ENCODE results near the gene HYAL2.

DNA sequence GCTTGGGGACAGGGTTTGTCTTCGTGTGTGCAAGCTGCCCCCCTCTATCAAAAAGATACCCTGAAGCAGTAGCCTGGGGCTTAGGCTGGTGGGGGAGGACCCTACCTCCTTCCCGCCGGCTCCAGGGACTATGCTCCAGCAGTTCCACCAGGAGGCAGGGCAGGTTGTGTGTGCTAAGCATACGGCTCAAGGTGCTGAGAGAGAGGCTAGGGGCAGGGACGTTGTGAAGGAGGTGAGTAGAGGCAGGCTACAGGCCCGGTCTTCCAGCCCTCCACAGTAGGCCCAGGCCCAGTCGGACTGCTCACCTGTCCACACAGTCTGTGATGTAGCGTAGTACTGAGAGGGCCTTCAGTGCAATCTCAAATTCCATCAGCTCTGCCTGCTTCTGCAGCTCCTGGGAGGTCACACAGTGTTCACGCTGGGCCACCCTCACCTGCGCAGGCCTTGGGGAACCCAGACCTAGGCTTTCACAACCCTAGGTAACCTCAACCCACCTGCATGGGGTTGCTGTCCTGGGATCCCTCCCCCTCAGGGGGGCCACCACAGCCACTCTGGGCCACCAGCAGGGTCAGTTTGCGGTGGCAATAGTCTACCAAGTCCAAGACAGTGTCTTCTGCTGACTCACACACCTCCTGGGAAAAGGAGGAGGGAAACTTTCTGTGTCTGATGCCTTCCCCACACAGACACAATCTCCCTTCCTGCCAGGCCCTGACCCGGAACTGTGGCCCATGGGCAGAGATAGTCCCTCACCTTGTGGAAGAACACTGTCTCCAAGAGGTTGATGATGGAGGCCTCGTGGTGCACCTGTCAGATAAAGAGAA lies 20.5 kb upstream of the HYAL2 start:
- TF ChIP-seq, protein P1, sequence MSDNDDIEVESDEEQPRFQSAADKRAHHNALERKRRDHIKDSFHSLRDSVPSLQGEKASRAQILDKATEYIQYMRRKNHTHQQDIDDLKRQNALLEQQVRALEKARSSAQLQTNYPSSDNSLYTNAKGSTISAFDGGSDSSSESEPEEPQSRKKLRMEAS (IDR thresholded peaks at IDR 0.05), result no peak
- TF ChIP-seq, protein P2, sequence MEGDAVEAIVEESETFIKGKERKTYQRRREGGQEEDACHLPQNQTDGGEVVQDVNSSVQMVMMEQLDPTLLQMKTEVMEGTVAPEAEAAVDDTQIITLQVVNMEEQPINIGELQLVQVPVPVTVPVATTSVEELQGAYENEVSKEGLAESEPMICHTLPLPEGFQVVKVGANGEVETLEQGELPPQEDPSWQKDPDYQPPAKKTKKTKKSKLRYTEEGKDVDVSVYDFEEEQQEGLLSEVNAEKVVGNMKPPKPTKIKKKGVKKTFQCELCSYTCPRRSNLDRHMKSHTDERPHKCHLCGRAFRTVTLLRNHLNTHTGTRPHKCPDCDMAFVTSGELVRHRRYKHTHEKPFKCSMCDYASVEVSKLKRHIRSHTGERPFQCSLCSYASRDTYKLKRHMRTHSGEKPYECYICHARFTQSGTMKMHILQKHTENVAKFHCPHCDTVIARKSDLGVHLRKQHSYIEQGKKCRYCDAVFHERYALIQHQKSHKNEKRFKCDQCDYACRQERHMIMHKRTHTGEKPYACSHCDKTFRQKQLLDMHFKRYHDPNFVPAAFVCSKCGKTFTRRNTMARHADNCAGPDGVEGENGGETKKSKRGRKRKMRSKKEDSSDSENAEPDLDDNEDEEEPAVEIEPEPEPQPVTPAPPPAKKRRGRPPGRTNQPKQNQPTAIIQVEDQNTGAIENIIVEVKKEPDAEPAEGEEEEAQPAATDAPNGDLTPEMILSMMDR (IDR thresholded peaks at IDR 0.05), result no peak
- no peak for TF ChIP-seq MYC (IDR thresholded peaks at IDR 0.05; ENCODE audit: borderline replicate concordance, low read length)
- TF ChIP-seq CBX8 (IDR thresholded peaks at IDR 0.05), result no peak

Data from A549 (cell line).